GM19455 (cell line): ENCODE data around the gene EGFL6.
"Not testable (repeated sequence)": the region's sequence is repeated elsewhere in the genome, so short reads cannot be mapped to it uniquely, and the experiment has no call there.

Source experiments
- ATAC-seq: cut with Tn5 transposase; IDR thresholded peaks from one replicate; pipeline ENCODE4 v1.9.1; 2021; ENCODE audit not compliant: unreplicated experiment

Gene EGFL6

DNA sequence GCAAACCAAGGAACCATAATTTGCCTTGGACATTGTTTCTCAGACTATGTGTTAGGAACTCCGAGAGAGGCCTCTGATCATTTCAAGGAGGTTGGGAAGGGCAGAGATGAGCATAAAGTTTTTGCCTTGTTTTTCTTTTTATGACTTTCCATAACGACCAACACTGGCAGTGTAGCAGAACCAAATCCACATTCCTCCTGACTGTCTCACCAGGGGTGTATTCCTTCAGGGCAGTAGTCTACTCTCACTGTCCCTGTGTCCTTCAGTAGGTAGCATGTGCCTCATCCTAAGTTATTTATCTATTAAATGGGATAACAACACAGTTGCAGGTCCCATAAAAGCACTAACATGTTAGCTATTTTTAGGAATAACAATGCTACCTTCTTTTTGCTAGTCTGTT is 20.8 kb downstream of the EGFL6 start:
- ATAC-seq, result no peak

DNA sequence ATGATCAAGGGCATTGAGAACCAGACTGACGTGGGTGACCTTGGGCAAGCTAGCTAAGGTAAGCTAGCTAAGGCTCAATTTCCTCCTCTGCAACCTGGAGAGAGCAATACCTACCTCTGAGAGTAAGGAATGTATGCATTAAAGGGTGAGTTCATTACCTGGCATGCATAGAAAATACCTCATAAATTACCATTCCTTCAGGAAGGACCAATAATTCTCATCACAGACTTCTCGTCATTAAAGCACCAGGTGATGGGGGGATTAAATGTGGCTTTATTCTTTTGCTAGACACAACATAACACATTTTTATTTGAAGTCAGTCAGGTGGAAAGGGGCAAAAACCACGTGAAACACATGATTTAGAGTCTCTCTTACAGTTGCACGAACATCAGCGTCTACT is 21.5 kb downstream of the EGFL6 start:
- ATAC-seq, result no peak

DNA sequence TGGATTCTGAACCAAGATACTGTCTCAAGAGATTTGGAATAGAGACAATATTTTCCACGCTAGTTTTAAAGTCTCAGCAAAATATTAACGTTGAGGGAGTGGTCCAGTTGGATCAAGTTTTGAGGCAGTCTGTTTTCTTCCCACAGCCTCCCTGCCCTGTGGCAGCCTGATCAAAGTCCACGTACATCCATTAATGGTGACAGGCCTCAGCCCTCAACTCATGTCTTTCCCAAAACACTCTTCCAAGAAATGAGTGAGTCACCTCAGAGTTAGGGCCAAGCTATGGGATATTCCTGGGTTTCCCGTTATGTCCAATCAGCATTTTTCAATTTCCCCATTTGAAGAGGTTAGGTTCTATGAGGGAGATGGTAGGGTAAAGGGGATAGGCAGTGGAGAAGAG is 28.5 kb downstream of the EGFL6 start:
- no peak for ATAC-seq

DNA sequence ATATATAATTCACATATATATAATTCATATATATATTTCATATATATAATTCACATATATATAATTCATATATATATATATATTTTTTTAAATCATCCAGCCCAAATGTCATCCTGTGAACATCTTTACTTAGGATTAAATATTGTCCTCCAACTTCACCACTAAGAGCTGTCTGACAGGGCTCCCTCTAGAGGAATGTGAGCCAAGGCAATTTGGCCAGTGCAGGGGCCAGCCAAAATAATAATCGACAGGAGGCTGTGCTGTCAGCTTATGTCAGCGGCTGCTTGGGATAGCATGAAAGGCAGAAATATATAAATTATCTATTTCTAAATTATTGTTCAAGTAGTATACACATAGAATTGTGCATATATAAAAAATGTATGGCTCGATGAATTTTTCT is 29.5 kb downstream of the EGFL6 start:
- no peak for ATAC-seq

DNA sequence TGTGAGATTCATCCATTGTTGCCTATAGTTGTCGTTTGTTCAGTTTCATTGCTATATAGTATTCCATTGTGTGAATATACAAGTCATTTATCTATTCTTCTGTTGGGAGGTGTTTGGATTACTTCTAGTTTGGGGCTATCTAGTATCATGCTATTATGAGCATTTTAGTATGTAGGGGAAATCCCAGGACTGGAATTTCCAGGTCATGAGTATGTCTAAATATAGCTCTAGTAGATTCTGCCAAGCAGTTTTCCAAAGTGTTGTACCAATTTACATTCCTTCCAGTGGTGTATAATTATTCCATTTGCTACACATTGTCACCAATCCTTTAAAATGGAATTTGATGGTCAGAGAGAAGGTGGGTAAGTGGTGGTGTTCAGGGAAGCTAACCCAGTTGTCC is 30.1 kb downstream of the EGFL6 start:
- no peak for ATAC-seq

DNA sequence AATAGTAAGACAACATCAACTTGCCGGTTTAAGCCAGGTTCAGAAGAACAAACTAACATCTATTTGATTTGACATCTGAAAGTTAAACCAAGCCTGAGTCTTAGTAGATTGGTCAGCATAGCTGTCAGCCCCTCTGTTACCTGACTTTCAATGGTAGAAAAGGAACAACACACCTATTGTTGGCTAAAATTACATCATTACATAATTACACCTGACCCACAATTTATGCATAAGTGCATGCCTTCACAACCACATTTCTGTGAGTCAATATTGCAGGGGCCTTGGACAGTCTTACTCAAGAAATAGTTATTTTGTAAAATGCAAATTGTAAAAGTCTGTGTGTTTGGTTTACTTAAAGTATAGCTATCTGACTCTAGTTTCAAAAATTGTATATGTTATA is 36.2 kb downstream of the EGFL6 start:
- no peak for ATAC-seq

DNA sequence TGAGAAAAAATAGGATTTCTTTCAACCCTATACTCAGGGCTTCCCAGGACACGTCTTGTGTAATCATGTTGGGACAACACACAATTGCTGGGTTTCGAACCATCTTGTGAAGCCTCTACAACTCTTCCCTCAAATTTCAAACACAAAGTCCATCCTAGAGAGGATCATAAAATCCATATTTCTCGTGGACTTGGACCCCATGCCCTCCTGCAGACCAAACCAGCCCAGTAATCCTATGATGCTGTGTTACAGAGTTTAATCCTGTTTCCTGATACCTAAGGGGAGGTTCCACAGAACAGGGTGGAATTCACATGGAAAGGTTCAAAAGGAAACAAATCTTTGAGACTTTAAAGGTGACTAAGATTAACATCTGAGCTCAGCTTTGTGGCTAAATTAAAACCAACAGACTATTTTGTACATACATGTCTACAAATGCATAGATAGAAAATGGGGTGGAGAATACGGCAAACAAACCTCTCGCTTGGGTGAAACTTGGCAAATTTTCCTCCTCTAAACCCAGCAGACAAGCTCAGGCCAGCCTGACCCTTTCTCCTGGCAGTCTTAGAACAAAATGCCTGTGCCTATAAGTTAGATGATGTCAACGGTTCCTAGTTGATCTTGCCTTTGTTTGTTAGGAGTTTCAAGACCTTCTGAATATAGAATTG is 38.1 kb downstream of the EGFL6 start:
- no peak for ATAC-seq

DNA sequence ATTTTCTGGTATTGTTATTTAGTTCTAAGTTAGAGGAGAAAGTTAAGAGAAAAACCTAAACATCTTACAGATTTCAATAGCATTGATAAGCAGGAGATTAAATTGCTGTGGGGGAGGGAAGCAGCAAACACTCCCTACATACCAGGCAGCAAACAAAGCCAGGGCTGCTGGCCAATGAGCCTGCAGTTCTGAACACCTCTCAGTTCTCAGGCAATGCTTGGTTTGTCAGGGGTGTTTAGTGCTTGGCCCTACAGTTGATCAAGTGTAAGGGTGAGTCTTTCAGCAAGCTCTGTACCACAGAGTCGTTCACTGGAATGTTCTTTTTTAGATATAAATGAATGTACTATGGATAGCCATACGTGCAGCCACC is 38.6 kb downstream of the EGFL6 start:
- no peak for ATAC-seq

DNA sequence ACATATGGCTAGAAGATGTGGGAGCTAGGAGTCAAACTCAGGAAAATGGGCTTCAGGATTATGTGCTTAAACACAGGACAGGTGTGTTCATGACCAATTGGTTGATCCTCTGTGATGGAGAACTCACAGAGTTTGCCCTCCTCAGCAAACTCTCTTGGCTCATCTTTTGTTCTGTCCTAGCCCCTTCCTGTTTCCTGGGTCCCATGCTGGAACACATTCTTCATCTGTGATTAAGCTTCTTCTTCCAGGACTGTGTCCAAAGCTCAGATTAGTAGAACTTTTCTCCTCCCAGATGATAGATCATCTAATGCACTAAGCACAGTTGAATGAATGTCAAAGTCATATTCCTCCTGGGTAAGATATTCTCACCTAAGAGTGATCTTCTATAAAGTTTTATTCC is 44.8 kb downstream of the EGFL6 start:
- ATAC-seq, result no peak

DNA sequence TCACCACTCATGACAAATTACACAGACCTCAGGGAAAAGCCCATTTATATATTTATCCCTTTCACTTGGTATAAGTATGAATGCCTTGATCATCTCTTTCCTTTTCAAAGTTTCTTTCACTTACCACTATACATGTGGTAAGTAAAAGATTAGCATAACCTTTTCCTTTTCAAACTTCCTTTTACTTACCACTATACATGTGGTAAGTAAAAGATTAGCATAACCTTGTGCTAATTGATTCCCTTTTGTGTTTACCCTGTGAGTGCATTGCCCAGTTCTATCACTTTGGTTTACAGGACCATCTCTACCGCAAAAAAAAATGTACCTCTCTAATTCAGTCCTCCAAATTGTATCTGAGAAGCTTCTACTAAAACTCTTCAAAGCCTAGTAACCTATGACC is 50.8 kb downstream of the EGFL6 start:
- ATAC-seq, result no peak

DNA sequence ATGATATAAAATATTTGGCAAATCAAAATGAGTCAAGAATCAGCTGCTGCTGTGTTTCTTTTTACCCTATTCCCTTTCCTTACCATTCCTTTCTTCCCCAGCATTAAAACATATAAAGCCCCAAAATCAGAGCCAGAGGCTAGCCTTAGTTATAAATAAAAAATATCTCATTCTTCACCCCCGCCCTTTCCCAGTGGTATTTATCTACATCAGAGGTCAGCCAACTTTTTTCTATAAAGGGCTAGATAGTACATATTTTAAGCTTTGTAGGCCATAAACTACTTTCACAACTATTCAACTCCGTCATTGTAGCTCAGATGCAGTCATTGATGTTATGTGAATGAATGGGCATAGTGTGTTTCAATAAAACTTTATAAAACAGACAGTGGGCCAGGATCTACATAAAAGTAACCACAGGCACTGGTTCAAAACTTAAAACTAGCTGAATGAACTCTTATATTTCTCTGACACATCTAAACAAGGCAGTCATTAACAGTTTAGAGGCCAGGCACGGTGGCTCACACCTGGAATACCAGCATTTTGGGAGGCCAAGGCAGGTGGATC is 53.1 kb downstream of the EGFL6 start:
- no peak for ATAC-seq

DNA sequence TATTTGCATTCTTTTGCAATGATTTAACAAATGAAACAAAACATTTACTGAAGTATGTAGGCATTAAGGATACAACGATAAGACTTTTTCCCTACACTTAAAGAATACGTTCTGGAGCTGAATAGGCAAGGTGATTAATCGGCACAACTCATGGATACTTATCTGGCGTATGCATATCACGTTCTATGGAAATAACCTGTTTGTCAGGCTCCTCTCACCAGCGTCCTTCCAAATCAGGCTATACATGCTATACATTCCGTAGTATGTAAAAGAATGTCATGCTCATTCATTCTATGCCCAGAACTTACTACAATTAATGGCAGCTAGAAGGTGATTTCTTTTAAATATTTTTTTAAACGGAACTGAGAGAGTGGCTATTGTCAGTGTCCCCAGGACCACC is 57.9 kb downstream of the EGFL6 start:
- ATAC-seq, result no peak

DNA sequence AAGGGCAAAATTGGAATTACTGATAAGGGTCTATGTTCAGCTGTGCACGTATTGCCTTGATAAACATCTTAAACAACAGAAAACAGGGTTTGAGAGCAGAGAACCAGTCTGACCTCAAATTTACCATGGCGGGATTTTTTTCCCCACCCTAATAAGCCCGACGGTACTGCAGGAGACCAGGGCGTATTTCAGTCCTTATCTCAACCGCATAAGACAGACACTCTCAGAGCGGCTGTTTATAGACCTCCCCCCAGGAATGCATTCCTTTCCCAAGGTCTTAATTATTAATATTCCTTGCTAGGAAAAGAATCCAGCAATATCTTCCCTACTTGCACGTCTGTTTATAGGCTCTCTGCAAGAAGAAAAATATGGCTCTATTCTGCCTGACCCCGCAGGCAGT is 67.8 kb downstream of the EGFL6 start:
- not testable (repeated sequence) for ATAC-seq

DNA sequence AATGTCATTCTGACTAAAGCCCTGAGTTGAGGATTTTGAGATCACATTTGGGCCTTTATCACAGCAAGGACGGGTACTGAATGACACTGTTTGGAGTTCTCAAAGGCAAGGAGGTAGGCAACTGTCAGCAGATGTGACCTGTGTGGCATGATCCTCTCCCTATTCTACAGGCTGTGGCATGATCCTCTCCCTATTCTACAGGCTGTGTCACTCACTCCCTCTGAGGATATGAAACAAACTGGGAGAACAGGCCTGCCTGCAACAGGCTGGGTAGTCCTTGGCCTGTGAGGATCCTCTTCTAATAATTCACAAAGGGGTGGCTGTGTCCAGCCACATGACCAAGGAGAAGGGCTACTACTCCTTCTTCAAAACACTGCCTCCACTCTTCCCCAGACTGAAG is 68.6 kb downstream of the EGFL6 start:
- ATAC-seq, result no peak

DNA sequence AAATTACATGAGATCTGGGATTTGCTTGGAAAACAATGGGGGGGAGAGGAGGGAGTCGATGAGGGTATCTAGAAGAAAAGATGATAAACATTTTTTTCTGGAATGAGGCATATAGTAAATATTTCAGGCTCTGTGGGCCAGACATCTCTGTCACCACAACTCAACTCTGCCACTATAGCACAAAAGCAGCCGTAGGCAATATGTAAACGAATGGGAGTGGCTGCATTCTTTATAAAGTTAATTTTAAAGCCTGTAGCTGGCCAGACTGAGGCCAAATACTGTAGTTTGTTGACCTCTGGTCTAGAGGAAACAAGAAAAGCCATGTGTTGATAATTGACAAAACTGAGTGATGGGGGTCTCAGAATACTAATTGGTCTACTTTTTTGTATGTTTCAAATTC is 69.4 kb downstream of the EGFL6 start:
- ATAC-seq, result no peak

DNA sequence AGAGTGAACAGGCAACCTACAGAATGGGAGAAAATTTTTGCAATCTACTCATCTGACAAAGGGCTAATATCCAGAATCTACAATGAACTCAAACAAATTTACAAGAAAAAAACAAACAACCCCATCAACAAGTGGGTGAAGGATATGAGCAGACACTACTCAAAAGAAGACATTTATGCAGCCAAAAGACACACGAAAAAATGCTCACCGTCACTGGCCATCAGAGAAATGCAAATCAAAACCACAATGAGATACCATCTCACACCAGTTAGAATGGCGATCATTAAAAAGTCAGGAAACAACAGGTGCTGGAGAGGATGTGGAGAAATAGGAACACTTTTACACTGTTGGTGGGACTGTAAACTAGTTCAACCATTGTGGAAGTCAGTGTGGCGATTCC is 72.3 kb downstream of the EGFL6 start:
- ATAC-seq, result not testable (repeated sequence)

DNA sequence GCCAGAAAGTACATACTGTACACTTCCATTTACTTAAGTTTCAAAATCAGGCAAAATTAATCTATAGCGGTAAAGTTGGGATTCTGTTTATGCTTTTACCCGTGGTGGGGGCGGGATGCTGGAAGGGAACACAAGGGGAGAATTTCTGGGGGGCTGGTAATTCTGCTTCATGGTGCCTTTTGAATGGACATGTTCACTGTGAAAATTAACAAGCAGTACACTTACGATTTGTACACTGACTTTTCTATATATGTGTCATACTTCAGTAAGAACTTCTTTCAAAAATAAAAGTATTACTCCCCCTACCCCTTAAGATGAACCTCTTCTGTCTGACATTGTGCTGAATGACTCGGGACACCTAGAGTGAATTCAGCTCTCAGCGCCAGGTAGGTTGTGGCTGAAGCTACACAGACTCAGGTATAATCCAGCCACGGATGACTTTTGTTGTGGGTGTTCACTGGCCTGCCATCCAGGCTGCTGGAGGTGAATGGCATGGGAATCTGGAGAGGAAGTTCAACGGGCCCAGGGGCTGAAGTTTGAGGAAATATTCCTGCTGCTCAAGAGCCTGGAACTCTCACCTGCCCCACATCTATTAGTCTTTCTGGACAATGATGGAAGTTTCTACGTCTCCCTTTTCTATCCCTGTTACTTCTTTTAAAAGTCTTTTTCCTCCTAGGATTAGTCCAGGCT is 76.2 kb downstream of the EGFL6 start:
- ATAC-seq, result no peak

DNA sequence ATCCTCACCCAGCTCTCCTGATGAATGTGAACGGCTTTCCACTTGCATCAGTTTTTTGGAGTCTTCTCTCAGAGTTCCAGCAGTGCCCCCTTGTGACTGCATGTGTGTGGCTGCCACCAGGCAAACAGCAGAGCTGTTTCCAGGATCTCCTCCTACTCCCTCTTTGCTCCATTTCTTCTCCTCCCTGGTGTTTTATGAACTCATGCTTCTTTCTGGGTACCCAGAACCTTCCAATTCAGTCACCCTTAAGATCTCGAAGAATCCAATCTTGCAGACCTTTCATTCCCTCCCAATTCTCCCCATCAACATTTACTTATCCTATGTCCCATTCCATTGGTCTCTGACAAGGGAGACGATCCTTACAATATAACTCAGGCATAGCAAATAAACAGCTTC is 76.8 kb downstream of the EGFL6 start:
- no peak for ATAC-seq

DNA sequence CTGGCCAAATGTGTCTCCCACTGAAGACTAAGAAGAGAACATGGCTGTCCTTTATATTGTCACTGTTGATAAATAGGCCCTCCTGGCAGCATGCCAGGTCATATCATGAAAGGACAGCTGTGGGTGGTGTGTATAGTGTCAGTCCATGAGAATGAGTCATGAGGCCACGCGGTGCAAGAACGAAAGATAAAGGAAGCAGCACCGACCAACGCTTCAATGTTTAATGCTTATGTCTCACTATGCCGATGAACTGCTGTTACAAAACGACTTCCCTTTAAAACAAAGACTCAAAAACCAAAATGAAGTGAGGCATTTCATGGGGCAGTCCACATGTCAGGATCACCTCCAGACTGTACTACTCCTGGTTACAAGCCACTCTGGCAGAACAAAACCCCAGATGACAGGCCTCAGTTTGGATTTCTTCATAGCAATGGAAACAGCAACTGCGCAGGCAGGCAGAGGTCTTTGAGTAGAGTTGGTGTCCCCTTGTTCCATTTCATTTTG is 78.4 kb downstream of the EGFL6 start:
- ATAC-seq, result no peak

DNA sequence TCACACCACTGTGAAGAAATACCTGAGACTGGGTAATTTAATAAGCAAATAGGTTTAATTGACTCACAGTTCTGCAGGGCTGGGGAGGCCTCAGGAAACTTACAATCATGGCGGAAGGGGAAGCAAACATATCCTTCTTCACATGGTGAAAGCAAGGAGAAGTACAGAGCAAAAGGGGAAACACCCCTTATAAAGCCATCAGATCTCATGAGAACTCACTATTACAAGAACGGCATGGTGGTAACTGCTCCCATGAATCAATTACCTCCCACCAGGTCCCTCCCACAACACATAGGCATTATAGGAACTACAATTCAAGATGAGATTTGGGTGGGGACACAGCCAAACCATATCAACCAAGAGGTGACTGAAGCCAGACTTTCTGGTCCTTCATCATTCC is 78.9 kb downstream of the EGFL6 start:
- not testable (repeated sequence) for ATAC-seq

DNA sequence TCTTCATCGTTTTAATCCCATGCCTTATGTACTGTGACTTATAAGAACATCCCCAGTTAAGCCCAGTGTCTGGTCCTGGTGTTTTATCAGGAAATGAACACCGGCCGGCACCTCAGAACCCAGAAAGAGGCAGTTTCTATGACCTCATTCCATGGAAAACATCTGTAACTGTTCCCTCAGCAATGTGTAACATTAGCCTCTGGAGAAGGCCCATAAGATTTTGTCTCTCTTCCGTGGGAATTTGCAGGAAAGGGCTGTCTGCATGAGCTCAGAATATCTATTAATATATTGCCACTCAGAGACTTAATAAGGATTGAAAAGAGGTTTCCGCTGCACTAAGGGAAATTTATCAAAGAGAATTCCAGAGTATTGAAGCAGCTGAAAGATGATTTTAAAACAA is 80.4 kb downstream of the EGFL6 start:
- ATAC-seq, result no peak

DNA sequence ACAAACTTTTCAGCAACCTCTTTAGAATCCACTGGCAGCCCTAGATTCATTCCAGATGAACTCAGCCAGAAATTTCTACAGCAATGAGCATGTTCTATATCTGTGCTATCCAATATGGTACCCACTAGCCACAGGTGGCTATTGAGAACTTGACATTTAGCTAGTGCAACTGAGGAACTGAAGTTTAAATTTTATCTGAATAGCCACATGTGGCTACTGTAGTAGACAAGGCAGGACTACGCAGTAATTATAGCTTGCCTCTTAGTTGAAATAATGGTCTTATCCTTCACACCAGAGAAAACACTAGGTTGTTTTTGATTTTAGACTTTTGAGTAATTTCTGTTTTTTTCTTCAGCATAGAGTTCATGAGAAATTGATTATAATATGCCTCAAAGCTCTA is 80.9 kb downstream of the EGFL6 start:
- ATAC-seq, result no peak

DNA sequence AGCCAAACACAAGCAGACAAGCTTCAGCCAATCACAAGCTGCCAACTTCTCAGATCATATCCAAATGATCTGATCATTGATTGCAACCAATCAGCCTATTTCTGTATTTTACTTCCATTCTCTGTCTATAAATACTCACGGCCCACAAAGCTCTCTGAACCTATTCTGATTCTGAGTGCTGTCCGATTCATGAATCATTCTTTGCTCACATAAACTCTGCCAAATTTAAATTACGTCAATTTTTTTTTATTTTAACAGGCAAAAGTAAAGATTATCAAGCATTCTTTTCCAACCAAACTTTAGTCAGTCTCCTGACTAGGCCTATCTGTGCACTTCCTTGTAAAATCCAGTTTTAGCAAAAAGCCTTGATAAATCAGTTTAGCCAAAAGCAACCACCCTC is 81.7 kb downstream of the EGFL6 start:
- ATAC-seq, result no peak
